ENCODE results near the gene PSMA7. TPM values are rescaled to one million over a fixed set of nuclear protein-coding genes. Genes with fewer than 3 reads are reported as not detected.

PSMA7 gene
- total RNA-seq, 1 experiment from 2014 or later: 362 TPM

- TF ChIP-seq CTCF (IDR thresholded peaks at IDR 0.05; ENCODE audit: unreplicated experiment): no peak
- Mint-ChIP-seq H3K4me1 (ENCODE audit: insufficient read depth, unreplicated experiment) (peaks cover 21% of the 10 kb centered on the region), H3K4me3 (ENCODE audit: unreplicated experiment) (peak overlapping the region; percentile 95), H3K36me3 (ENCODE audit: insufficient read depth, unreplicated experiment) (peaks cover 20% of the 10 kb centered on the region), H3K27me3 (ENCODE audit: insufficient read depth, unreplicated experiment) (no peaks in the 10 kb centered on the region), H3K27ac (ENCODE audit: low read depth, unreplicated experiment) (peak overlapping the region; percentile 99), H3K9me3 (ENCODE audit: unreplicated experiment) (no peaks in the 10 kb centered on the region)
- no peak for DNase-seq (ENCODE audit: unreplicated experiment)
- intact Hi-C loops (cut with micrococcal nuclease): no loop called here
- BruUV-seq (replicated peaks): TSS peak; percentile 73
- ChIA-PET POLR2A (interaction anchor here (0.7 to 2.9 kb wide), 11 partner anchors 8 to 118 kb away, joined by 3 to 8 read pairs (median 4); partner anchors contain the start of genes LSM14B, OSBPL2 and PSMA7), CTCF (no interaction called here)
These were observed 40.4 kb upstream of the PSMA7 start for GRCh38 chr20:62183426-62184142.

- ChIA-PET POLR2A (interaction anchor here (0.7 to 2.9 kb wide), 19 partner anchors 9 to 558 kb away, joined by 3 to 8 read pairs (median 5); partner anchors contain the start of genes LSM14B, OSBPL2, PSMA7 and RPS21), CTCF (interaction anchor here (0.6 to 1.6 kb wide), 2 partner anchors 168 to 172 kb away, joined by 4 to 5 read pairs; no protein-coding TSS in a partner anchor)
- peak; percentile 94 for DNase-seq (ENCODE audit: unreplicated experiment)
- Mint-ChIP-seq H3K36me3 (ENCODE audit: insufficient read depth, unreplicated experiment) (peaks cover 21% of the 10 kb centered on the region), H3K4me1 (ENCODE audit: insufficient read depth, unreplicated experiment) (peaks cover 19% of the 10 kb centered on the region), H3K27me3 (ENCODE audit: insufficient read depth, unreplicated experiment) (no peaks in the 10 kb centered on the region), H3K9me3 (ENCODE audit: unreplicated experiment) (no peaks in the 10 kb centered on the region), H3K27ac (ENCODE audit: low read depth, unreplicated experiment) (peak within 1 kb of the TSS; percentile 99), H3K4me3 (ENCODE audit: unreplicated experiment) (peak within 1 kb of the TSS; percentile 95)
- TSS peak; percentile 78 for BruUV-seq (replicated peaks)
- intact Hi-C loops (cut with micrococcal nuclease): no loop called here
- TF ChIP-seq CTCF (IDR thresholded peaks at IDR 0.05; ENCODE audit: unreplicated experiment): no peak
These were observed 39.6 kb upstream of the PSMA7 start, which contains the start of gene MTG2 for GRCh38 chr20:62182469-62183425. TSS of gene MTG2 (plus strand) at chr20:62183028. CDS start at chr20:62193421, 10,393 bp downstream.

GRCh38 chr20:62181808-62182207, 38.6 kb upstream of the PSMA7 start:
- POLR2A ChIA-PET: interaction anchor here (0.8 to 1.8 kb wide), 7 partner anchors 9 to 205 kb away, joined by 3 to 6 read pairs (median 5); partner anchors contain the start of gene RPS21
- TF ChIP-seq CTCF (IDR thresholded peaks at IDR 0.05; ENCODE audit: unreplicated experiment): no peak
- Mint-ChIP-seq H3K27ac (ENCODE audit: low read depth, unreplicated experiment) (peak overlapping the region; percentile 99), H3K9me3 (ENCODE audit: unreplicated experiment) (no peaks in the 10 kb centered on the region), H3K4me3 (ENCODE audit: unreplicated experiment) (peak overlapping the region; percentile 95), H3K36me3 (ENCODE audit: insufficient read depth, unreplicated experiment) (peaks cover 27% of the 10 kb centered on the region), H3K4me1 (ENCODE audit: insufficient read depth, unreplicated experiment) (peaks cover 10% of the 10 kb centered on the region), H3K27me3 (ENCODE audit: insufficient read depth, unreplicated experiment) (no peaks in the 10 kb centered on the region)
- BruUV-seq (replicated peaks): no TSS peak
- CTCF ChIA-PET: interaction anchor here (1.6 kb wide), 1 partner anchor 171 kb away, joined by 4 read pairs; no protein-coding TSS in a partner anchor
- intact Hi-C loops (cut with micrococcal nuclease): no loop called here
- no peak for DNase-seq (ENCODE audit: unreplicated experiment)

- no peak overlapping the region for H3K4me3 Mint-ChIP-seq (ENCODE audit: unreplicated experiment)
- H3K36me3 Mint-ChIP-seq (ENCODE audit: insufficient read depth, unreplicated experiment): peaks cover 38% of the 10 kb centered on the region
- H3K9me3 Mint-ChIP-seq (ENCODE audit: unreplicated experiment): no peaks in the 10 kb centered on the region
- H3K27ac Mint-ChIP-seq (ENCODE audit: low read depth, unreplicated experiment): no peak overlapping the region
- ChIA-PET CTCF (interaction anchor here (0.7 kb wide), 1 partner anchor 112 kb away, joined by 3 read pairs; no protein-coding TSS in a partner anchor), POLR2A (no interaction called here)
- BruUV-seq (replicated peaks): no TSS peak
- no peak for DNase-seq (ENCODE audit: unreplicated experiment)
- no peak for TF ChIP-seq CTCF (IDR thresholded peaks at IDR 0.05; ENCODE audit: unreplicated experiment)
- H3K4me1 Mint-ChIP-seq (ENCODE audit: insufficient read depth, unreplicated experiment): peaks cover 1% of the 10 kb centered on the region
- intact Hi-C loops (cut with micrococcal nuclease): no loop called here
- H3K27me3 Mint-ChIP-seq (ENCODE audit: insufficient read depth, unreplicated experiment): no peaks in the 10 kb centered on the region
These were observed 35.9 kb upstream of the PSMA7 start for GRCh38 chr20:62179162-62179504.
